IPS DF 6.9 (cell line): ENCODE results near the gene HDAC8.

ENCODE experiments used
- DNase-seq: peaks from one replicate; pipeline ENCODE4 v3.0.0-alpha.2; 2013; ENCODE audit warnings: low read depth, low spot score
- H3K27ac ChIP-seq: one replicate; pipeline ENCODE4 v1.5.1; 2013; ENCODE audit warnings: low read length, control low read depth
- H3K27me3 ChIP-seq: 2 replicates; pipeline ENCODE4 v1.6.1; 2013; ENCODE audit warnings: mild to moderate bottlenecking, low read length; ENCODE audit not compliant: control insufficient read depth, insufficient read depth
- H3K36me3 ChIP-seq: 2 replicates; pipeline ENCODE4 v1.6.1; 2013; ENCODE audit warnings: low read length; ENCODE audit not compliant: control insufficient read depth, insufficient read depth
- H3K4me1 ChIP-seq: 2 replicates; pipeline ENCODE4 v1.6.1; 2013; ENCODE audit warnings: low read length; ENCODE audit not compliant: control insufficient read depth, insufficient read depth
- H3K4me3 ChIP-seq: 2 replicates; pipeline ENCODE4 v1.5.1; 2013; ENCODE audit warnings: mild to moderate bottlenecking, low read length
- H3K9me3 ChIP-seq: 2 replicates; pipeline ENCODE4 v1.6.1; 2013; ENCODE audit warnings: low read length, inconsistent platforms; ENCODE audit not compliant: control insufficient read depth, insufficient read depth
- WGBS: extraction: QIAGEN DNeasy Blood & Tissue Kit; methylation state at CpG from one replicate; pipeline ENCODE4 v1.1.7; 2013; ENCODE audit warnings: mixed read lengths, missing lambda C conversion rate; ENCODE audit not compliant: insufficient read length, insufficient coverage; 5-methylcytosine and 5-hydroxymethylcytosine counted together

HDAC8 gene

DNA sequence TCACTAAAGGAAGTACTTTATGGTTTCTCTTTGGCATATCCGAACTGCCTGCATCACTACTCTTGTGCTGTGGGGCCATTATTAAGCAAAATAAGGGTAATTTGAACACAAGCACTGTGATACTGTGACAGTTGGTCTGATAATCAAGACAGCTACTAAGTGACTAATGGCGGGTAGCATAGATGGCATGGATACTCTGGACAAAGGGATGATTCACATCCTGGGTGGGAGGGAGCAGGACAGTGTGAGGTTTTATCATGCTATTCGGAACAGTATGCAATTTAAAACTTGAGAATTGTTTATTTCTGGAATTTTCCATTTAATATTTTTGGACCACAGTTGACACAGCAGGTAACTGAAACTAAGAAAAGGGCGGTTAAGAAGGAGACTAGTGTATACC is 214.3 kb downstream of the HDAC8 start:
- DNase-seq, result no peak
- H3K4me1 ChIP-seq, result no peaks in the 10 kb centered on the region
- no peaks in the 10 kb centered on the region for H3K9me3 ChIP-seq
- no peak overlapping the region for H3K4me3 ChIP-seq
- no peaks in the 10 kb centered on the region for H3K27me3 ChIP-seq
- no peak overlapping the region for H3K27ac ChIP-seq
- H3K36me3 ChIP-seq, result no peaks in the 10 kb centered on the region
- WGBS, result no CpG with 5 or more reads among the region's 4 CpGs

DNA sequence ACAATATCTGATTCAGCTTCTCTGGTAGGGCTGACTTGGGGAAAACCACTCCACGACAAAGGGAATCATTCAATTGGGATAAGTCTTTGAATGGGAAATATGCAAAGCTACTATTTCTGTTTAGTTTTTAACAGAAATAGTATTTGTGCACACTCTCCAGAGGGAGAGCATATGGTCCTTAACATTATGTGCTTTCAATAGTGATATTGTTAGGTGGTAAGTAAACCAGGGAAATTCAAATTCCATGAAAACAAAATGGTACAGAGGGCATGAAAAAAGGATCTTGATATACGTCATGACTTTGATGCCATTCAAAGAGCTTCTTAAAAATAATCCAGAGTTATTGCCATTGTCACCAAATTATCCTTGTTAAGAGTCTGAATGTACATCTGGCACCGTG is 219.9 kb downstream of the HDAC8 start:
- no peak for DNase-seq
- Histone ChIP-seq H3K27ac (no peak overlapping the region), H3K36me3 (no peaks in the 10 kb centered on the region), H3K4me1 (no peaks in the 10 kb centered on the region), H3K27me3 (no peaks in the 10 kb centered on the region), H3K9me3 (no peaks in the 10 kb centered on the region), H3K4me3 (no peak overlapping the region)
- no CpG with 5 or more reads among the region's 3 CpGs for WGBS

DNA sequence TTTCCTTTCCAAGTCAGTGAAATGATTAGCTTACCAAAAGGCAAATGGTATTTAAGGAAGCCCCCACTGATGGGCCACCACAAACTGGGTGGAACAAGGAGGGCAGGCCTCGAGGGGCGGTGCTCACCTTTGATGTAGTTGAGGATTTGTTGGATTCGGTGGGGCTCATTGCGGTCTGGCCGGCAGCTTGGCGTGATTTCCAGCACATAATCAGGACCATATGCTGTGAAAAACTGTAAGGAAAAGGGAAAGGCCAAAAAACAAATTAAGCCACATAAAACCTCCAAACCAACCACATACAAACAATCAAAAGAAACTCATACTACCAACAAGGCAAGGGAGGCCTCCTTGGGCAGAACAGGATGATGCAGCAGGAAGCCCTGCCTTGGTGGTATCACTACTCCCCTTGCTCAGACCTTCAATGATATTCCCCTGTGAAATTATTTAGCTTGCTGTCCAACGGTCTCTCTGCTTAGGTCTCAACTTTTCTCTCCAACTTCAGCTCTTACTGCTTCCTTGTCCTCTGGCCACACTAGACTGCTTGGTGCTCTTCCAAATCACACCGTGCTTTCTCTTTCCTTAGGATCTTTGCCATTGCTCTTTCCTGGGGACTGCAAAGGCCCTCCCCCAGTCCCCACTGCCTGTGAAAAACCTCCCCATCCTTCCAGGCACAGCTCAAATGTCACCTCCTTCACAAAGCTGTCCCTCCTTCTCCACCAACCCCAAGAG is 220.9 kb downstream of the HDAC8 start:
- H3K4me1 ChIP-seq, result peaks cover 1% of the 10 kb centered on the region; the same call in 1 of the 2 replicates
- no CpG with 5 or more reads among the region's 8 CpGs for WGBS
- H3K27me3 ChIP-seq, result no peaks in the 10 kb centered on the region
- H3K9me3 ChIP-seq, result no peaks in the 10 kb centered on the region
- H3K36me3 ChIP-seq, result no peaks in the 10 kb centered on the region
- no peak overlapping the region for H3K4me3 ChIP-seq
- no peak for DNase-seq
- H3K27ac ChIP-seq, result no peak overlapping the region

DNA sequence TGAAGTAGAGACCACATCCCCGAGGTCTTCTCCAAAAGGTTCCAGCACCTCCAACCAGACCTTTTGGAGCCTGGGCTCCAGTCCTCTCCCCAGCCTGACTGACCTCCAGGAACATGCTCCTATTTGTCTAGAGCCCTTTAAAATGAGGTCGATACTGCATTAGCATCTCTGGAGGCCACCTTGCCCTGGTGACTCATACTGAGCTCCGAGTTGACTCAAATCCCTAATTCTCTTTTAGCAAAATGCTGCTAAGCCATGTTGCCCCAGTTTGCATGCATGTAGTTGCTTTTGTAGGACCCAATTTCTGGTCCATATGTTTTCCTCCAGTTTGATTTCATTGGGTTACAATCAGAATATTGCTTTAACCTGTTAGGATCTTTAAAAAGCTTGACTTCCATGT is 223.5 kb downstream of the HDAC8 start:
- WGBS, result no CpG with 5 or more reads among the region's 3 CpGs
- Histone ChIP-seq H3K4me3 (no peak overlapping the region), H3K36me3 (no peaks in the 10 kb centered on the region), H3K27ac (no peak overlapping the region), H3K27me3 (no peaks in the 10 kb centered on the region), H3K4me1 (peaks cover 5% of the 10 kb centered on the region), H3K9me3 (no peaks in the 10 kb centered on the region)
- no peak for DNase-seq

DNA sequence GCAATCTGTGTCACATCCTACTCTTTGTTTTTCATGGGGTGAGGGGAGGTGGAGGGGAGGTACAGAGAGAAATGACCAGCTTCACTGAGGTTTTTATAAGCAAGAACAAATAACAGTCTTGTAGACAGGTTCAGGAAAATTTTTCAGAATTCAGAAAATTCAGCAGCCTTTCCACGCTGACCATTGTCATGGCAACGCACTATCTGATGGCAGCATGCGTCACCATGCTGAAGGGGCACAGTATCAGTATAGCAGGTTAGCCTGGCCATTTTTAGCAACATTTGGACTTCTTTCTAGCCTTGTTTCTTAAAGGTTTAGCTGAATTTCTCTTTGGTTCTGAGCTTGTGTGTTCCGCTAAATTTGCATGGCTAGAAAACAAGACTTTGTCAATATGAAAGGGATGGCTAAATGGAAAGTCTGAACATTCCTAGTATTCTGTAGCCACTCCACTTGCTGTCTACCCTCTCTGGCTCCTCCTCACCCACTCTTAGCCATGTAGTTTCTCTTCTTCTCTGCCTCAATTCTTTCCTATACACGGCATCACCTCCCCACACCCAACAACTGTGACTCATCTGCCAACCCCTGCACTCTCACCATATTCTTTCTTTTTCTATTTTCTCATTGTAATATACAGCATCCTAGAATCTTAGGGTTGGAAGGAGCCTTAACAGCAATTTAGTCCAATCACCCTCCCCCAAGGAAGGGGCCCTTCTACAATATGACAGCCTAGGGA is 224.2 kb downstream of the HDAC8 start:
- Histone ChIP-seq H3K4me3 (no peak overlapping the region), H3K9me3 (no peaks in the 10 kb centered on the region), H3K4me1 (peaks cover 5% of the 10 kb centered on the region), H3K36me3 (no peaks in the 10 kb centered on the region), H3K27me3 (no peaks in the 10 kb centered on the region), H3K27ac (no peak overlapping the region)
- DNase-seq, result no peak
- WGBS, result no CpG with 5 or more reads among the region's 5 CpGs

DNA sequence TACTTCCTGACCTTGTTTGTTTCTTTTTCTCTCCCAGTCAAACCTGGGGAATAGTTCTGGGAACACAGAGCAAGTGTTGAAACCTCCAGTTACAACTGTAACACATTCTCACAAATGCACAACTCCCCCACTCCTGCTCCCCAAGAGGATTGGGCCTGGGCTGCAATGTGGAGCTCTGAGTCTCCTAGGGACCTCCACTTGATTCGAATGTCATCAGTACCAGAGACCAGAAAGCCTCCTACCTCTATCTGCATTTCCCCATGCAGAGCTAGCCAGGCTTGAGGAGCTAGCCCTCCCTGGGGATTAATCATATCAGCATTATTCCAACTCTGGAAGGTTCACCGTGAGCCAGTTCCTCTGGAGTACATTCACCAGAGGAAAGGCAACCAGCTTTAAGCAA is 225.3 kb downstream of the HDAC8 start:
- Histone ChIP-seq H3K27ac (no peak overlapping the region), H3K36me3 (no peaks in the 10 kb centered on the region), H3K27me3 (no peaks in the 10 kb centered on the region), H3K4me1 (peaks cover 5% of the 10 kb centered on the region), H3K4me3 (no peak overlapping the region), H3K9me3 (no peaks in the 10 kb centered on the region)
- DNase-seq, result no peak
- WGBS, result no CpG with 5 or more reads among the region's 2 CpGs

DNA sequence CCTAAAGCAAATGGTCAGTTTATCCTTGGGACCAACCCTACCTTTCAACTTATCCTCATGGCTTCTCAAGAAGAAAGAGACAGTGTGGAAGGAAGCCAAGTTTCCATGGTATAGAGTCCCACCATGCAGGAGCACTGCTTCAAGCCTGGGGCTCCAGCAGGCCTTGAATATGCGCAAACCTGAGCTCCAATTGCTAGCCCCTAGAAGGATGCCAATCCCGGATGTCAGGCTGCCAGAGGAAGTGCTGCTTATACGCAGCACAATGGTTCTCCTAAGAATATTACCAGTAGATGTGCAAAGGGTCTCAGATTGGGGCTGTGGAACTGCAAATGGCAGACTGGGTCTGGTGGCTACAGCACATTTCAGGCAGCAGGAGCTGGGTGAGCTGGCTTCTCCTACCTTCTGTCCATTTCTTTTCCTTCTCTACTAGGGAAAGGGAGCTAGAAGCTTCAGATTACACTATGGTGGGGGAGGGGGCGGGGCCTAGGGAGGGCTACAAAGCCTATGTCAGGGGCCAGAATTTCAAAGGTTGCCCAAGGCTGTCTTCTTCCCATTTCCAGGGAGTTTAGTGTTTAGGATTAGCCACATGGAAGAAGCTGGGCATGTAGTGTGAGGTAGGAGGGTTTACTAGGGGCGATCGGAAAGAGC is 226.2 kb downstream of the HDAC8 start:
- no peaks in the 10 kb centered on the region for H3K27me3 ChIP-seq
- H3K4me1 ChIP-seq, result peaks cover 5% of the 10 kb centered on the region
- H3K9me3 ChIP-seq, result no peaks in the 10 kb centered on the region
- no peak overlapping the region for H3K27ac ChIP-seq
- no peak overlapping the region for H3K4me3 ChIP-seq
- no CpG with 5 or more reads among the region's 6 CpGs for WGBS
- no peaks in the 10 kb centered on the region for H3K36me3 ChIP-seq
- DNase-seq, result no peak

DNA sequence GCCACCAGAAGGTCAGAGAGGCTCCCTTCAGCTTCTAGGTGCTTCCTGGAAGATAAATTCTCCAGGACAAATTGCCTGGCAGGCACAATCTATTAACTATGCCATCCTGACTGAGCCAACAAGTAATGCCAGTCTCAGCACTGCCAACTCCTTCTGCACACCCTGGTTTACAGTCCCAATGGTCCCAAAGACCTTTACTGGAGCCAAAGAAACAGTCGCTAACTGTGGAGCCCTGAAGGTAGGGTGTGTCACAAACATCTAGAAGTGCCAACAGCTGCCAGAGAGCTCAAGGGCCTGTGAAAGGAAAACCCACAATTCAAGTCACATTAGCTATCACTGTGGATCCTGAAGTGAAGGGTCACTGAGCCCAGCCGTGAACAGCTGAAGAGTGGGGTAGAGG is 232.0 kb downstream of the HDAC8 start:
- no CpG with 5 or more reads among the region's 2 CpGs for WGBS
- Histone ChIP-seq H3K27ac (no peak overlapping the region), H3K4me1 (no peaks in the 10 kb centered on the region), H3K36me3 (no peaks in the 10 kb centered on the region), H3K9me3 (no peaks in the 10 kb centered on the region), H3K27me3 (no peaks in the 10 kb centered on the region), H3K4me3 (no peak overlapping the region)
- DNase-seq, result no peak

DNA sequence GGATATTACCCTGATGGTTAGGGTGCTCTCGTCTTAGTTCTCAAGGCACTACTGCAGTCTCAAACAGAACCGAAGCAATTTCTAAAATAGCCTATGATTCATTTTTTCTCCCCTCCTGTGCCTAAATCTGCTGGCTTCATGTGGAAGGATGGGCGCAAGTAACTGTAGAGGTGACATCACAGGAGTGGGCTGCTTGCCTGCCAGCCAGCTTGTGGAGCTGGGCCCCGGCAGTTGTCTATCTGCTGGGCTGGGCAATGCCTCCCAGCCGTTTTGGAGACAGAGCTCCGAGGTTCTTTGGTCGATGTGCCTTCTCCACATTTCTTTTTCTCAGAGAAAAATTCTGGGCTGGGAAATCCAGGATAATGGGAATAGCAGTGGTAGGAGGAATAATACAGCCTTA is 232.6 kb downstream of the HDAC8 start:
- Histone ChIP-seq H3K9me3 (no peaks in the 10 kb centered on the region), H3K36me3 (no peaks in the 10 kb centered on the region), H3K4me3 (no peak overlapping the region), H3K27ac (no peak overlapping the region), H3K4me1 (no peaks in the 10 kb centered on the region), H3K27me3 (no peaks in the 10 kb centered on the region)
- WGBS, result no CpG with 5 or more reads among the region's 7 CpGs
- no peak for DNase-seq

DNA sequence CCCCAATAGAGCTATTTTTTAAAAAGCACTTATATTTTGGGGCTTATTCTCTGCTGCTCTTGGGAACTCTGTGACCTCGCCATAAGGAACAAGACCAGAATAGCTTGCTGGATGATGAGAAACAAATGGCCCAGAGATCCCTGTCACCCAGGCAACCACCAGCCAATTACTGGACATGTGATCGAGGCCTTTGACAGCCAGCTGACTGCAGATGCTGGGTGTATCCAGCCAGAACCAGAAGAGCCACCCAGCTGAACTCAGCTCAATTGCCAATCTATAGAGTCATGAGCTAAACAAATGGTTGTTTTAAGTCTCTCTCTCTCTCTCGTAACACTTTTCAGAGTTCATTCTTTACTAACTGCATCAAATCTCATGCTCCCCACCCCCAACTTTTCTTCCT is 242.5 kb downstream of the HDAC8 start:
- Histone ChIP-seq H3K36me3 (no peaks in the 10 kb centered on the region), H3K9me3 (no peaks in the 10 kb centered on the region), H3K4me1 (0 out of 2 replicates have a peak, but pooled peaks cover 1% of the 10 kb centered on the region), H3K27me3 (no peaks in the 10 kb centered on the region), H3K27ac (no peak overlapping the region), H3K4me3 (no peak overlapping the region)
- DNase-seq, result no peak
- no CpG with 5 or more reads among the region's 3 CpGs for WGBS
